A549 (cell line): Measurements from ENCODE around the gene OR52R1. TPM values are rescaled to one million over a fixed set of nuclear protein-coding genes. Genes with fewer than 3 reads are reported as not detected.

Experiments used
- ATAC-seq, 2 experiments: fragments of 200-7000 bp in 1 of 2; fragments of >200 bp in 1 of 2; cut with Nextera tagmentation in 1 of 2; cut with Tn5 transposase in 1 of 2; 3 replicates each; pipeline versions ENCODE4 v1.8.0 to v1.9.1; 2018 to 2020; ENCODE audit warnings: mild to moderate bottlenecking in 1 of 2, moderate library complexity in 1 of 2
- CTCF ChIA-PET: fragments of 300-600 bp; sonication (Branson Sonifier 250); formaldehyde crosslinking; extraction: SDS; loops from one replicate; lab custom pipeline; 2021; ENCODE audit warnings: antibody characterized with exemption, inconsistent platforms; lab: Yijun Ruan, JAX
- POLR2A ChIA-PET: fragments of 350-600 bp; formaldehyde crosslinking; extraction: SDS; loops from one replicate; lab custom pipeline; 2021; ENCODE audit warnings: antibody characterized with exemption, inconsistent platforms; lab: Yijun Ruan, JAX
- DNase-seq, 2 experiments: peaks; one replicate each; pipeline versions ENCODE4 v3.0.0 to v3.0.0-alpha.2; 2011 to 2016; ENCODE audit warnings: low read depth in 1 of 2, low spot score in 1 of 2
- FAIRE-seq: peaks from 2 replicates; lab custom pipeline; 2011; peaks lifted over from hg19 to GRCh38; lab: Jason Lieb, UNC
- H3K27ac ChIP-seq, 2 experiments: fragments of >200 bp; sonication (Bioruptor Twin); formaldehyde crosslinking; 3 replicates each; pipeline ENCODE4 v1.5.1; 2016 to 2017
- H3K4me1 ChIP-seq: fragments of >200 bp; sonication (Bioruptor Twin); formaldehyde crosslinking; 3 replicates; pipeline ENCODE4 v1.6.1; 2016
- H3K4me2 ChIP-seq: fragments of >200 bp; sonication (Bioruptor Twin); formaldehyde crosslinking; 3 replicates; pipeline ENCODE4 v1.6.1; 2016
- H3K4me3 ChIP-seq: fragments of >200 bp; sonication (Bioruptor Twin); formaldehyde crosslinking; 3 replicates; pipeline ENCODE4 v1.5.1; 2016
- H3K9me3 ChIP-seq: fragments of >200 bp; sonication (Bioruptor Twin); formaldehyde crosslinking; 3 replicates; pipeline ENCODE4 v1.6.1; 2016
- BHLHE40 ChIP-seq: IDR thresholded peaks from 2 replicates; pipeline ENCODE4 v1.6.1; 2012; ENCODE audit warnings: low read depth, low read length, inconsistent platforms
- CBX2 ChIP-seq: fragments of 200-600 bp; sonication (generic); IDR thresholded peaks from 2 replicates; pipeline ENCODE4 v1.6.1; 2016; ENCODE audit warnings: low read depth, mild to moderate bottlenecking, borderline replicate concordance
- E2F6 ChIP-seq: IDR thresholded peaks from 2 replicates; pipeline ENCODE4 v1.6.1; 2012; ENCODE audit warnings: low read depth, borderline replicate concordance
- EHF ChIP-seq: fragments of 250-450 bp; sonication (Bioruptor Pico); IDR thresholded peaks from 2 replicates; pipeline ENCODE4 v1.5.0; 2020; ENCODE audit warnings: mild to moderate bottlenecking
- FOSL2 ChIP-seq, 2 experiments: fragments of 450-650 bp in 1 of 2; fragments of >200 bp in 1 of 2; sonication (Bioruptor Twin) in 1 of 2; formaldehyde crosslinking; IDR thresholded peaks; 2 replicates each; pipeline versions ENCODE4 v1.5.0 to v1.6.1; 2016 to 2020; ENCODE audit warnings: mild to moderate bottlenecking in 1 of 2, moderate library complexity in 1 of 2
- GATA3 ChIP-seq: IDR thresholded peaks from 2 replicates; pipeline ENCODE4 v1.6.1; 2012; ENCODE audit warnings: borderline replicate concordance
- HEYL ChIP-seq: fragments of 250-450 bp; sonication (Bioruptor Pico); IDR thresholded peaks from 2 replicates; pipeline ENCODE4 v1.8.0; 2021; ENCODE audit warnings: mild to moderate bottlenecking, moderate library complexity
- HMGXB4 ChIP-seq: fragments of 250-450 bp; sonication (Bioruptor Pico); IDR thresholded peaks from 2 replicates; pipeline ENCODE4 v1.5.0; 2021; ENCODE audit warnings: mild to moderate bottlenecking, moderate library complexity, borderline replicate concordance
- HOXA7 ChIP-seq: fragments of 250-450 bp; sonication (Bioruptor Pico); IDR thresholded peaks from 2 replicates; pipeline ENCODE4 v1.5.0; 2020; ENCODE audit warnings: mild to moderate bottlenecking, moderate library complexity
- HOXB13 ChIP-seq: fragments of 250-450 bp; sonication (Bioruptor Pico); IDR thresholded peaks from 2 replicates; pipeline ENCODE4 v1.5.0; 2020; ENCODE audit warnings: low read depth, mild to moderate bottlenecking, moderate library complexity
- HOXB5 ChIP-seq: fragments of 250-450 bp; sonication (Bioruptor Pico); IDR thresholded peaks from 2 replicates; pipeline ENCODE4 v1.5.0; 2020; ENCODE audit warnings: mild to moderate bottlenecking, moderate library complexity
- JUNB ChIP-seq: fragments of >200 bp; sonication (Bioruptor Twin); formaldehyde crosslinking; IDR thresholded peaks from 2 replicates; pipeline ENCODE4 v1.6.1; 2016
- KDM5A ChIP-seq: fragments of 200-600 bp; sonication (generic); IDR thresholded peaks from 2 replicates; pipeline ENCODE4 v1.6.1; 2016; ENCODE audit warnings: antibody characterized with exemption, mild to moderate bottlenecking
- MAZ ChIP-seq: fragments of 150-350 bp; IDR thresholded peaks from 2 replicates; pipeline ENCODE4 v1.6.1; 2014; ENCODE audit warnings: antibody characterized with exemption, low read depth, low read length, borderline replicate concordance
- NPAS2 ChIP-seq: fragments of 250-450 bp; sonication (Bioruptor Pico); IDR thresholded peaks from 2 replicates; pipeline ENCODE4 v1.8.0; 2022; ENCODE audit warnings: mild to moderate bottlenecking, moderate library complexity, borderline replicate concordance
- NR3C1 ChIP-seq: fragments of >200 bp; sonication (Bioruptor Twin); formaldehyde crosslinking; IDR thresholded peaks from 3 replicates; pipeline ENCODE4 v1.6.1; 2017
- POLR2AphosphoS2 ChIP-seq: conservative IDR thresholded peaks from 2 replicates; pipeline ENCODE4 v1.6.1; 2012; ENCODE audit warnings: low read length, improper control_type of control experiment, inconsistent platforms
- WGBS: methylation state at CpG from one replicate; pipeline ENCODE4 v1.1.6; 2017; ENCODE audit errors: missing lambda C conversion rate; 5-methylcytosine and 5-hydroxymethylcytosine counted together
- polyA plus RNA-seq, 4 experiments: library from polyadenylated mRNA; depleted of rRNA in 3 of 4; stranded (reverse); fragments of >200 nt; fragmentation: RNase III in 1 of 4; extraction: RNeasy Plus Mini Kit Qiagen cat#74134 plus additional on column Dnase treatment in 1 of 4; gene quantifications; 2 replicates in 3 of 4; 3 replicates in 1 of 4; pipeline ENCODE4 v1.2.3, GENCODE V29; 2011 to 2017
- TF ChIP-seq, protein P1 (sequence below): fragments of >200 bp; sonication (Bioruptor Twin); formaldehyde crosslinking; IDR thresholded peaks from 3 replicates; pipeline ENCODE4 v1.5.1; 2016
- TF ChIP-seq, protein P2 (sequence below): fragments of 150-350 bp; IDR thresholded peaks from 2 replicates; pipeline ENCODE4 v1.6.1; 2014; ENCODE audit warnings: low read depth, mild to moderate bottlenecking, low read length
- TF ChIP-seq, protein P3 (sequence below): fragments of >200 bp; sonication (Bioruptor Twin); formaldehyde crosslinking; IDR thresholded peaks from 2 replicates; pipeline ENCODE4 v1.6.1; 2016

Gene OR52R1
- polyA plus RNA-seq, 2 of the 4 experiments (the other 2 are of a cell fraction): not detected

GRCh38 chr11:4821021-4821420 lies 16.8 kb upstream of the OR52R1 start, which contains the start of gene OR51F2:
Gene OR51F2 (plus strand): TSS chr11:4821321. CDS start chr11:4821422, 101 bp downstream.
- no peak for DNase-seq
- H3K27ac ChIP-seq: no peak within 1 kb of the TSS
- FAIRE-seq: no peak
- 11% methylated on average over 1 of the region's 1 CpG for WGBS
- ChIA-PET POLR2A (no interaction called here), CTCF (no interaction called here)
- no peak within 1 kb of the TSS for H3K4me2 ChIP-seq
- ATAC-seq: no peak
- H3K4me3 ChIP-seq: no peak within 1 kb of the TSS
- TF ChIP-seq HEYL (CRISPR knock-in tag) (no peak), CBX2 (no peak), E2F6 (no peak), FOSL2 (IDR thresholded peaks at IDR 0.05) (no peak), FOSL2 (CRISPR knock-in tag; IDR thresholded peaks at IDR 0.05) (no peak), JUNB (no peak), HOXB5 (CRISPR knock-in tag) (no peak), BHLHE40 (no peak), EHF (CRISPR knock-in tag) (no peak), KDM5A (no peak)
- TF ChIP-seq, protein P1, sequence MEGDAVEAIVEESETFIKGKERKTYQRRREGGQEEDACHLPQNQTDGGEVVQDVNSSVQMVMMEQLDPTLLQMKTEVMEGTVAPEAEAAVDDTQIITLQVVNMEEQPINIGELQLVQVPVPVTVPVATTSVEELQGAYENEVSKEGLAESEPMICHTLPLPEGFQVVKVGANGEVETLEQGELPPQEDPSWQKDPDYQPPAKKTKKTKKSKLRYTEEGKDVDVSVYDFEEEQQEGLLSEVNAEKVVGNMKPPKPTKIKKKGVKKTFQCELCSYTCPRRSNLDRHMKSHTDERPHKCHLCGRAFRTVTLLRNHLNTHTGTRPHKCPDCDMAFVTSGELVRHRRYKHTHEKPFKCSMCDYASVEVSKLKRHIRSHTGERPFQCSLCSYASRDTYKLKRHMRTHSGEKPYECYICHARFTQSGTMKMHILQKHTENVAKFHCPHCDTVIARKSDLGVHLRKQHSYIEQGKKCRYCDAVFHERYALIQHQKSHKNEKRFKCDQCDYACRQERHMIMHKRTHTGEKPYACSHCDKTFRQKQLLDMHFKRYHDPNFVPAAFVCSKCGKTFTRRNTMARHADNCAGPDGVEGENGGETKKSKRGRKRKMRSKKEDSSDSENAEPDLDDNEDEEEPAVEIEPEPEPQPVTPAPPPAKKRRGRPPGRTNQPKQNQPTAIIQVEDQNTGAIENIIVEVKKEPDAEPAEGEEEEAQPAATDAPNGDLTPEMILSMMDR: no peak
- TF ChIP-seq, protein P2, sequence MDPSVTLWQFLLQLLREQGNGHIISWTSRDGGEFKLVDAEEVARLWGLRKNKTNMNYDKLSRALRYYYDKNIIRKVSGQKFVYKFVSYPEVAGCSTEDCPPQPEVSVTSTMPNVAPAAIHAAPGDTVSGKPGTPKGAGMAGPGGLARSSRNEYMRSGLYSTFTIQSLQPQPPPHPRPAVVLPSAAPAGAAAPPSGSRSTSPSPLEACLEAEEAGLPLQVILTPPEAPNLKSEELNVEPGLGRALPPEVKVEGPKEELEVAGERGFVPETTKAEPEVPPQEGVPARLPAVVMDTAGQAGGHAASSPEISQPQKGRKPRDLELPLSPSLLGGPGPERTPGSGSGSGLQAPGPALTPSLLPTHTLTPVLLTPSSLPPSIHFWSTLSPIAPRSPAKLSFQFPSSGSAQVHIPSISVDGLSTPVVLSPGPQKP: no peak
- TF ChIP-seq, protein P3, sequence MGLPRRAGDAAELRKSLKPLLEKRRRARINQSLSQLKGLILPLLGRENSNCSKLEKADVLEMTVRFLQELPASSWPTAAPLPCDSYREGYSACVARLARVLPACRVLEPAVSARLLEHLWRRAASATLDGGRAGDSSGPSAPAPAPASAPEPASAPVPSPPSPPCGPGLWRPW: no peak
- H3K9me3 ChIP-seq: no peaks in the 10 kb centered on the region
- no peaks in the 10 kb centered on the region for H3K4me1 ChIP-seq

GRCh38 chr11:4809246-4809645 lies 5.1 kb upstream of the OR52R1 start:
- no peak for ATAC-seq
- CTCF ChIA-PET: no interaction called here

More at GRCh38 chr11:4809246-4809645, 5.1 kb upstream of the OR52R1 start:
- POLR2A ChIA-PET: no interaction called here
- FAIRE-seq: no peak
- Histone ChIP-seq H3K4me2 (no peak overlapping the region), H3K27ac (no peak overlapping the region)
- TF ChIP-seq HOXB13 (CRISPR knock-in tag): no peak
- TF ChIP-seq HOXA7: no peak
- TF ChIP-seq POLR2AphosphoS2: no peak
- TF ChIP-seq HMGXB4 (CRISPR knock-in tag): no peak
- no peak for TF ChIP-seq GATA3
- no peak for TF ChIP-seq MAZ
- no peak for TF ChIP-seq NR3C1
- TF ChIP-seq E2F6: no peak
- no peak for TF ChIP-seq NPAS2 (CRISPR knock-in tag)
- TF ChIP-seq, all 56 proteins: peak for 0
- WGBS: 55% methylated on average over 2 of the region's 2 CpGs
- no peak for DNase-seq
- no peaks in the 10 kb centered on the region for H3K4me1 ChIP-seq
- H3K9me3 ChIP-seq: no peaks in the 10 kb centered on the region
- no peak overlapping the region for H3K4me3 ChIP-seq
